HG03139 (cell line): ENCODE results near the gene CHRNA1.
"Not testable (repeated sequence)": the region's sequence is repeated elsewhere in the genome, so short reads cannot be mapped to it uniquely, and the experiment has no call there.

Experiments used
- ATAC-seq: cut with Tn5 transposase; IDR thresholded peaks from one replicate; pipeline ENCODE4 v1.9.1; 2021; ENCODE audit not compliant: unreplicated experiment

Gene CHRNA1

GRCh38 chr2:174718591-174718990 lies 45.7 kb downstream of the CHRNA1 start:
- ATAC-seq, result no peak

GRCh38 chr2:174717916-174718315 lies 46.4 kb downstream of the CHRNA1 start:
- ATAC-seq, result no peak

DNA sequence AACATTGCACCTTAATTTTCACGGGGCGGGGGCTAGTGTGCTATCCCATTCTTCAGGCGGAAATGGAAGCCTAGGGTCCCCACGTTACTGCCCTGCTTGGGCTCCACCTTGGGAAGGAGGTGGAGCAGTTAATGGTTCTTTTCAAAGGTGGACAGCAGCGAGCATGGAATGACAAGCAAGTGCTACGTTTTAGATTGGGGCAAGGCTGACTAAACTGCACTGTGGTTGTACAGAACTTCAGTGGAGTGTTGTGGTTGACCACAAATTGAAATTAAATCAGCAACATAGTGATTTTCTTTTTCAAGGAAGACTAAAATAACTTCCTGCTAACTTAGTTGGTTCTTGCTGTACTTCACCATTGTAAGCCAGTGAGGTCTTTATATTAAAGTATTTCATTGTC lies 47.0 kb downstream of the CHRNA1 start:
- ATAC-seq, result no peak

DNA sequence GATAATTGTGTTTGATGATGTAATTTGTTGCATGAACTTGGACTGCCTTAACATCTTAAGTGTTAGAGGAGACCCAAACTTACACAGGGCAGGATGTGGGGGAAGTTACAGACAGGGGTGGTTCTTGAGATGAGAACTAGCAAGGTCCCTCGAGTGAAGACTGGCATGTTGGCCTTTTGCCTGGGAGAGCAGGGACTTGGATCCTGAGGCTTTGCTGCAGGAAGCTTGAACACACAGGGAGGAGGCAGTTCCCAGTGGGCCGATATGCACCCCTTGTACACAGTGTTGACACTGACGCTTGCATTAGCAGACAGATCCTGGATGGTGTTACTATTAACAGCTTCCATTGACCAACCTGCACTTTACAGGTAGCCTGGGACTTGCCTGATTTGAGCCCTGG lies 47.5 kb downstream of the CHRNA1 start:
- no peak for ATAC-seq

DNA sequence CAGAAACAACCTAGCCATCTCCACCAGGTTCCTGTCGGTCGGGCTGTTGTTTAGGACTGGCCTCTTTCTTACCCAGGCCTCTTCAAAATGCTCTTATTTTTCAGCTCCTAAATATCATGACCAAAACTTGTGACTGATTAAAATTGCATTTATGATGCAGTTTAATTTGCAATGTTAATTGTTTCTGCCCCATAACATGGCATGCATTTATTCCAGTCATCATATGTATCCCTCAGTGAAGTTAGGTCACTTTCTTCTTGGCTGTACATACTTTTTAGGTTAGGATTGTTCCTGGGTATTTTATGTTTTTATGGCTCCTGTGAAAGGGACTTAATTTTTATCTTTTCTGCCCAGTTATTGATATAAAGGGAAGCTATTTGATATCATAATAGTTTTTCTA lies 50.6 kb downstream of the CHRNA1 start:
- ATAC-seq, result no peak

GRCh38 chr2:174711206-174711605 lies 53.1 kb downstream of the CHRNA1 start:
- ATAC-seq, result no peak

- not testable (repeated sequence) for ATAC-seq
These were observed 54.8 kb downstream of the CHRNA1 start for GRCh38 chr2:174709416-174710004.

GRCh38 chr2:174708713-174709112 lies 55.6 kb downstream of the CHRNA1 start:
- no peak for ATAC-seq

DNA sequence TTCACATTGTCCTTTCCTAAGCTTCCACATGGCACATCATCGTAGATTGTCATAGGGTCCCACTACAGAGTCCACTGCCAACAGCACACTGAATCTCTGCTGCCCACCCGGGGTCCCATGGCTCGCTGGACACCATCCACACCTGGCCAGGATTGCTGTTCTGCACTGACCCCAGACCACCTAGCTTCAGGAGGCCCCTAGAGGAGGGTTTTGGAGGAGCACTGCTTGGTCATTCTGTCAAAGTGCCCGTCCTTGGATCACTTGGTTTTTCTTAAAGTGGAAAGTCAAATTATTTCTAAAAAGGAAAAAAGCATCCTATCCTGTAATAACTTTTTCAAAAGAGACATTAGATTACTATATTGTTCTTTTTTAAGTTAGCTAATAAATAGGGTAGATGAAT lies 59.0 kb downstream of the CHRNA1 start:
- no peak for ATAC-seq

DNA sequence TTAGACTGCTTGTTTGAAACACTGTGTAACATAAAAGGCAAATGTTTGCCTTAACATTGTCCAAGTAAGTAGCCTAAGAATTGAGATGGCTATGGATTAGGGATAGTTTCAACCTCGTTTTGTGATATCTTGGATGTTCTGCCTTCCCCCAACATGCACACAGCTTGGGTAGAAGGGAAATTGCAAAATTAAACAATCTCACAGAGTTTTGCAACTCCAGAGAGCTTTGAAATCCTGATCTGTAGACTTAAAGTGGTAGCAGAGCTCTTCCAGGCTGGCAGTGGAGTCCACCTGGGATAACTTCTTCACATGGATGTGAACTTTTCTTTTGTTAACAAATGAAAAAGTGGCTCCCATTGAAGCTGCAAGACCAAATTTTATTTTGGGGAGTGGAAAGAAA lies 59.6 kb downstream of the CHRNA1 start:
- ATAC-seq, result no peak

- no peak for ATAC-seq
These were observed 60.2 kb downstream of the CHRNA1 start for GRCh38 chr2:174704061-174704460.

DNA sequence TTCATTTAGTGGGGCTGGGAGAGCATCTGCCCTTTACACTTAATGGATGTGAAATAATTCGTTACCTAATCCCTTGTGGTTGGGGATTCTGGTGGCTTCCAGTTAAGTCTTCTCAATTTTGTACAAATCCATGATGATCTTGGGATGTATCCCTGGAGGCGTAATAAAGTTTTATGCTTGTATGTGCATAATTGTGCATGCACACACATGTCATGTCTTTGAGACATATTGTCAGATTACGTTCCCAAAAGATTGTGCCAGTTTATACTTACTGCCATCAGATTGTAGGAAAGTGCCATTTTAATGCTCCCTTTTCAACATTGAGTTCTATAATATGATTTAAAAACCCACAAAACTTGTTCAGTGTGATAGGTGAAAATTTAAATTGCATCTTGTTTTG lies 60.8 kb downstream of the CHRNA1 start:
- ATAC-seq, result no peak

DNA sequence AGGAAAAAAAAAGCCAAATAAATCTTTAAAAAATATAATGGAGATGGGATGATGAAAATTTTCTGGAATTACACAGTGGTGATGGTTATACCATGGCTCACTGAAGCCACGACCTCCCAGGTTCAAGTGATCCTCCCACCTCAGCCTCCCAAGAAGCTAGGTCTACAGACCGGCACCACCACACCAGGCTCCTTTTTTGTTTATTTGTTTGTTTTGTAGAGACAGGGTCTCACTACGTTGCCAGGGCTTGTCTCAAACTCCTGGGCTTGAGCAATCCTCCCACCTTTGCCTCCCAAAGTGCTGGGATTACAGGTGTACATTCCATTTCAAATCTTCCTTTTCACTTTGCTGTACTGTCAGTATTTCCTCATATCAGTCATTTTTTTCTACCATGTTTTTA lies 61.7 kb downstream of the CHRNA1 start:
- ATAC-seq, result no peak

DNA sequence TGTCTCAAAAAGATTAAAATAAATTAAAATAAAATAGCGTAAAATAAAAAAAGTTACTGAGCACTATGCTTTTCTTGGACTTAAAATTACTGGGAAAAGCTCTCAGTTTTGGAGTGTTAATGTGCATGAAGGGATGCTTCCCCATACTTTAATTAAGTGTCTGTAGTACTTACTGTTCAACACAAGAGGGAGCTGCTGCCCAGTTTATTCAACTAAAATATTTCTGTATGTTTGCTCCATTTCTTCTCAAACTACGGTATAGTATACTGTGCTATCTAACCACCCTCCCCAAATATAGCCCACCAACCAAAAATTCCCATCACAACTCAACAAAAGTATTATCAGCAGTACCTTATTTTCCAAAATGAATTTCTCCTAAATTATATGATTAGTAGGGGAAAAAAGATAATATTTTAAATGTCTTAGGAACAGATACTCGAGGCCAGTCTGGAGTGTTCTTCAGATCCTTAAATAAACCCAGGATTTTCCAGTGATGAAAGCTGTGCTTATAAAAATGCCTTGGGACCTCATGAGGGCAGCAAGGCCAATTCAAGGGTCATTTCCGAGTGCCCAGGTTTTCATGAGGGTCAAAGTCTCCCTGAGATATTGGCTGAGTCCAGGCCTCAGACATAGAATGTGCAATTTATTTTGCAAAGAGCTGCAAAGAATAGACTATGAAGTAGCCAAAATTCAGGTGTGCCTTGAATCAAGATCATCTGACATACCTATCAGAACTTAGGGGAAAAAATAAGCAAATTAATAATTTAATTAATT lies 64.1 kb downstream of the CHRNA1 start:
- no peak for ATAC-seq
